Muscle of leg (tissue), 11 donors: ENCODE data around the gene PHLDB1. TPM values are rescaled to one million over a fixed set of nuclear protein-coding genes. Genes with fewer than 3 reads are reported as not detected.
"Not testable (repeated sequence)": the region's sequence is repeated elsewhere in the genome, so short reads cannot be mapped to it uniquely, and the experiment has no call there.

ENCODE experiments used
- DNase-seq: peaks from one replicate; pipeline ENCODE4 v3.0.0; 2013
- H3K27ac ChIP-seq: one replicate; pipeline ENCODE4 v1.5.1; 2013; ENCODE audit warnings: mild to moderate bottlenecking, low read length, control low read depth
- H3K27me3 ChIP-seq: one replicate; pipeline ENCODE4 v1.6.1; 2013; ENCODE audit warnings: low read length; ENCODE audit not compliant: control insufficient read depth, insufficient read depth
- H3K36me3 ChIP-seq: one replicate; pipeline ENCODE4 v1.6.1; 2013; ENCODE audit warnings: low read length; ENCODE audit not compliant: control insufficient read depth, insufficient read depth
- H3K4me1 ChIP-seq: one replicate; pipeline ENCODE4 v1.6.1; 2013; ENCODE audit warnings: low read length; ENCODE audit not compliant: control insufficient read depth, insufficient read depth
- H3K4me3 ChIP-seq: one replicate; pipeline ENCODE4 v1.5.1; 2013; ENCODE audit warnings: low read length, control low read depth
- H3K9me3 ChIP-seq: replicated peaks from 2 replicates; pipeline ENCODE4 v1.6.1; 2013; ENCODE audit warnings: low read depth, low read length; ENCODE audit not compliant: control insufficient read depth
- WGBS: methylation state at CpG from one replicate; pipeline ENCODE4 v1.1.5; 2013; ENCODE audit warnings: missing lambda C conversion rate; ENCODE audit not compliant: insufficient coverage; 5-methylcytosine and 5-hydroxymethylcytosine counted together
- polyA plus RNA-seq, 8 donors: library from polyadenylated mRNA; unstranded; fragments of 120-200 nt; gene quantifications; one replicate each; pipeline versions ENCODE4 v1.2.1 to v1.2.3, GENCODE V29; 2013; ENCODE audit warnings: inconsistent platforms in 1 of 8, low replicate concordance in 1 of 8; ENCODE audit not compliant: insufficient read length in 8 of 8, insufficient read depth in 1 of 8
- total RNA-seq: library from RNA; stranded (reverse); fragments of 120-200 nt; gene quantifications from one replicate; pipeline ENCODE4 v1.2.4, GENCODE V29; 2013

PHLDB1 gene
- total and polyA plus RNA-seq, 9 donors: 52.5 to 125 (median 94.5) TPM

DNA sequence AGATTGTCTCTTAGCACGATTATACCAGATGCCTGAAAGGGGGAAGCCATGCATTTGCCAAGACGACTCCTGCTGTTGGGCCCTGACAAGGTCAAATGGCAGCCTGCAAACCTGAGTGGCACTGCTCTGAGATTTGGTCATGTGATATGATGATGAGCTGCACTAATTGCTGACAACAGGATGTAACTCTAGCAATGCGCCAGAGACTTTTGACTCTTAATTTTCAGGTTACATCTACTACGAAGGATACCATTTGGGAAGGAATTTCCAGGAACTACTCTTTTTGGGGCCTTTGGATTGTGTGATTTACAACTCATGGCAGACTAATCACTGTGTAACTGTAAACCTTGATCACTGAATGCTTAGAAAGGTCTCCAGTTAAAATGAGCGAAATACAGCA, 59.0 kb downstream of the PHLDB1 start:
- DNase-seq: no peak
- no peak overlapping the region for H3K4me3 ChIP-seq
- H3K27ac ChIP-seq: no peak overlapping the region
- no peaks in the 10 kb centered on the region for H3K27me3 ChIP-seq
- 31% methylated on average over 3 of the region's 5 CpGs for WGBS
- no peaks in the 10 kb centered on the region for H3K36me3 ChIP-seq
- peaks cover 6% of the 10 kb centered on the region for H3K4me1 ChIP-seq
- no peaks in the 10 kb centered on the region for H3K9me3 ChIP-seq

DNA sequence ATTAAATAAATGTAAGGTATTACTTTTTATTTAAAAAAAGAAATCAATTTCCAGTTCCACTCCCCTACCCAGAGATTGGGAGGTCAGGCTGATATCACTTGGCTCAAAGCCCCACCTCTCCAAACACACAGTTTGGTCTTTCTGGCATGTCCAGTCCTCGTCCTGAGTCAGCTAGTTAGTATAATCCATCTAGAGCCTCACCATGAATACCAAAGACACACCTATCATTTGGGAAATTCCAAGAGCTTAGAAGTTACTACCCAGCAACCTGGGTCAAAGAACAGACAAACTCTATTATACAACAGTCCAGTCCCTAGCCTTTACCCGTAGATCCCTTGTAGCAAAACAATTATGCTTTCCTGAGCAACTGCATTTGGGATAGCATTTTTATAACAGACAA, 62.6 kb downstream of the PHLDB1 start:
- H3K27ac ChIP-seq: no peak overlapping the region
- DNase-seq: no peak
- 67% methylated on average over 1 of the region's 2 CpGs for WGBS
- no peaks in the 10 kb centered on the region for H3K4me1 ChIP-seq
- H3K4me3 ChIP-seq: no peak overlapping the region
- H3K9me3 ChIP-seq: no peaks in the 10 kb centered on the region
- no peaks in the 10 kb centered on the region for H3K27me3 ChIP-seq
- H3K36me3 ChIP-seq: no peaks in the 10 kb centered on the region

DNA sequence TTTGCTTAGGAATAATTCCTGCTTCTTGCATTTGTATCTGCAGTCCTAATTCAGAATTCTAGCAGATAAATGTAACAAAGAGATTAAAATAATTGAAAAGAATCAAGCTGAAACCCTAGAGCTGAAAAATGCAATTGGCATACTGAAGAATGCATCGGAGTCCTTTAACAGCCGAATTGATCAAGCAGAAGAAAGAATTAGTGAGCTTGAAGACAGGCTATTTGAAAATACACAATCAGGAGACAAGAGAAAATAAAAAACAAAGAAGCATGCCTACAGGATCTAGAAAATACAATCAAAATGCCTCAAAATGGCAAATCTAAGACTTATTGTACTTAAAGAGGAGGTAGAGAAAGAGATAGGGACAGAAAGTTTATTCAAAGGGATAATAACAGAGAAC, 63.8 kb downstream of the PHLDB1 start:
- Histone ChIP-seq H3K36me3 (no peaks in the 10 kb centered on the region), H3K9me3 (no peaks in the 10 kb centered on the region), H3K4me3 (no peak overlapping the region), H3K27me3 (no peaks in the 10 kb centered on the region), H3K27ac (no peak overlapping the region), H3K4me1 (no peaks in the 10 kb centered on the region)
- DNase-seq: no peak
- no CpG with 5 or more reads among the region's 2 CpGs for WGBS

DNA sequence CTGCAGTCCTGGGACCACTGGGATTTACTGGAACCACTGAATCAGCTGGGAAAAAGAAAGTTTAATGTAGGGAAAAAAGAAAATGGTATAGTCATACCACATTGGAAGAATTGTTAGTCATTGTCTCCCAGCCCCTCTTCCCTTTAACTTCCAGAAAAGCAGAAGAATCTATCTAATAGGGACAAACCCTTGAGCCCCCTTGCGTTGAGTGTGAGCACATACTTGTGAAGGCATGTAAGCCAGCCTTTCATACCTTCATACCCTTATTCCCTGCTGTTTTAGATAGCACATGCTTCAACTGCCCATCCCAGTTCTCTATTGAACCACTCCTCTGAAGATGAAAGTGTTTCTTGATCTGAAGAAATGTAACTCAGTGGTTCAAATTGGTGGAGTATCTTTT, 65.4 kb downstream of the PHLDB1 start:
- H3K36me3 ChIP-seq: no peaks in the 10 kb centered on the region
- DNase-seq: no peak
- 83% methylated on average over 1 of the region's 1 CpG for WGBS
- H3K27me3 ChIP-seq: no peaks in the 10 kb centered on the region
- H3K27ac ChIP-seq: no peak overlapping the region
- H3K4me1 ChIP-seq: no peaks in the 10 kb centered on the region
- no peak overlapping the region for H3K4me3 ChIP-seq
- H3K9me3 ChIP-seq: no peaks in the 10 kb centered on the region

DNA sequence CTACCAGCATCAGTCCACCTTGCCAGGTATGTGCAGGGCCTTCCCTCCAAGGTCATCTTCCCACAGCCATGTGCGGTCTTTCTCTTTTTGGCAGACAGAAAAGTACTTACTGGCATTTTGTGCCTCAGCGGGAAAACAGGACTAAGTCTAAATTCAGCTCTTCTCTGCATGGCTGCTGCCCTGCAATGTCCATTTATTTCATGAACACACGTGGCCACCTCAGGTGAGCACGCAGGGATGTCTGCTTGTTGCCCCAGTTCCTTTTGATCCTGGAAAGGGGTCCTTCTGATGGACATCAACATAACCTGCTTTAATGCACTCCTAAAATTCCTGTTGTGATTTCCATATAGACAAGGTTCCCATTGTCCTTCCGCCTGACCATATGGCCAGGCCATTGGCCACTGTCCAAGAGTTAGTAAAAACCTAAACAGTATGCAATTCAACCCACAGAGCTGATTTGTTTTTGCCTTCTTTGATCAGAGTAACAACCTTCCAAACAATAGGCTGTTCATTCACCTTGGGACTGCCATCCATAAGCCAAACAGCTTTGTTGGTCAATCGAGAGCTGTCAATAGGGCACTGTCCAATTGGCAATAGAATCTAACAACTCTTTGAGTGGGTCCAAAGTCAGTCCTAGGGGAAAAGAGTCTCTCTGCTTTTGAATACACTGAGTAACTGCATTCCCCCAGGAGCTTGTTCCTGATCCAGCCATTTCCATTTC, 66.1 kb downstream of the PHLDB1 start:
- WGBS: 78% methylated on average over 5 of the region's 6 CpGs
- Histone ChIP-seq H3K4me3 (no peak overlapping the region), H3K27ac (no peak overlapping the region), H3K4me1 (no peaks in the 10 kb centered on the region), H3K36me3 (no peaks in the 10 kb centered on the region), H3K9me3 (no peaks in the 10 kb centered on the region), H3K27me3 (no peaks in the 10 kb centered on the region)
- no peak for DNase-seq

DNA sequence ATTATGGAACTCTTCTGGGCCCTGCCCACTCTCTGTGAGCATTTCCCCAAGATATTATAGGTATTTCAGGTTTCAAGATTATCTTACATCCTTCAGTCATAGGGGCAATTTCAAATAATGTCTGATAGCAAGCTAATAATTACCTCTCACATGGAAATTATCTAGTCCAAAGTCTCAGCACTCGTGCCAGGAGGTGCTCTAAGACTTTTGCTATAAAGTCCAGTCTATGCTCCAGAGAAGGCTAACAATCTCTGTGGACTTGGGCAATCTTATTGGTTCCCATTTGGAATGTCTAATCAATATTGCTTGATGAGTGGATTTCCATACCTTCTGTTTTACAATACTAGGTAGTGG, 66.6 kb downstream of the PHLDB1 start:
- H3K27me3 ChIP-seq: no peaks in the 10 kb centered on the region
- WGBS: no CpG with 5 or more reads among the region's 1 CpG
- H3K4me3 ChIP-seq: no peak overlapping the region
- no peak overlapping the region for H3K27ac ChIP-seq
- H3K9me3 ChIP-seq: no peaks in the 10 kb centered on the region
- H3K36me3 ChIP-seq: no peaks in the 10 kb centered on the region
- H3K4me1 ChIP-seq: no peaks in the 10 kb centered on the region
- no peak for DNase-seq

DNA sequence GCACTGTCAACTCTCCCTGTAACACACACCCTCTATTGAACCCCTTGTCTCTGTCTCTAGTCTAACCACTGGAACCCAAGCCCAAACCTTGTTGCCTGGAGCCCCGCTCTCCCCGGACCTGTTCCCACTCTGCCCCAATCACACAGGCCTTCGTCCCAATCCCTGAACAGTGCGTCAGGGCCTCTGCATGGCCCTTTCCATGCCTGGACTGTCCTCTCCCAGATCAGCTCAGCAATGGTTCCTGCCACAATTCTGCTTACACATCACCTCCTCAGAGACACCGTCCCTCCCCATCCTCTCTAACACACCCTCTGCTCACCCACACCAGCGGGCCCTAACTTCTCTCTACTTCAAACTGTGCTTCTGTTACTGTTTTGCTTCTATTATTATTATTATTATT, 70.6 kb downstream of the PHLDB1 start:
- H3K4me1 ChIP-seq: no peaks in the 10 kb centered on the region
- H3K4me3 ChIP-seq: no peak overlapping the region
- WGBS: 94% methylated on average over 5 of the region's 6 CpGs
- no peak overlapping the region for H3K27ac ChIP-seq
- H3K9me3 ChIP-seq: no peaks in the 10 kb centered on the region
- H3K27me3 ChIP-seq: peaks cover 2% of the 10 kb centered on the region
- no peak for DNase-seq
- no peaks in the 10 kb centered on the region for H3K36me3 ChIP-seq

DNA sequence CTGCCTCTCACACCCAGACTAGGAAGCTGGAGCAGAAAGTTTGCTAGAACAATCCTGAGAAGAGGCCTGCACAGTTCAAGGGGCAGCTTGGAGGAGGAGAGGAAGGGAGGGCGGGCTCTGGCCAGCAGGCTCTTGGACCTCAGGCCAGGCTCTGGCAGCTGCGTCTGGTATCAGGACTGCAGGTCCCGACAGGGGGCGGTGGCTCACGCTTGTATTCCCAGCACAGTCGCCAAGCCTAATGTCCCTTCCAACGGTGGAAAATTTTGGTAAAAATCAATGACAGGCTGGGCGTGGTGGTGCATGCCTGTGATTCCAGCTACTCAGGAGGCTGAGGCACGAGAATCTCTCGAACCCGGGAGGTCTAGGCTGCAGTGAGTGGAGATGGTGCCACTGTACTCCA, 71.5 kb downstream of the PHLDB1 start:
- DNase-seq, H3K27me3 ChIP-seq, H3K36me3 ChIP-seq, H3K9me3 ChIP-seq, H3K27ac ChIP-seq, H3K4me1 ChIP-seq, H3K4me3 ChIP-seq: not testable (repeated sequence)
- WGBS: 30% methylated on average over 6 of the region's 11 CpGs

DNA sequence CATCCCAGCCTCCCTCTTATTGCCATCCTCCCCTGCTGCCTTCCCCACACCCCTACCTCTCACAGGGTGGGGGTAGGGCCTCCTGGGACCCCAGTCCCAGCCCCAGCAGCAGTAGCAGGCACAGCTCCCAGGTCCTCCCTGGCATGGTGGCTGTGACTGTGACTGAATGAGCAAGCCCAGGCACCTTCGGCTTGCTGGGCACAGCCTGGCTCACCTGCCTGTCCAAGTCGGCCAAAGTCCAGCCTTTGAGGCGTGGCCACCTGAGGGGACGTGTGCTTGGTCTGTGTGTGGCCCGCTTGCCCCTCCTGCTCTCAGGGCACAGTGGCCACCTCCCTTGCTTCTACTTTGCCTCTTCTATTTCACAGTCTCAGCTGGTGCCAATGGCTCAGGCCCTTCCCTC, 72.1 kb downstream of the PHLDB1 start, which contains the start of gene TREH:
Gene TREH, minus strand, starts transcription at position 168 of the 400 bp plus-strand sequence. Its CDS starts 23 bp downstream, at position 145.
- no peaks in the 10 kb centered on the region for H3K9me3 ChIP-seq
- no peaks in the 10 kb centered on the region for H3K36me3 ChIP-seq
- WGBS: 77% methylated on average over 5 of the region's 5 CpGs
- H3K27me3 ChIP-seq: peaks cover 2% of the 10 kb centered on the region
- no peaks in the 10 kb centered on the region for H3K4me1 ChIP-seq
- no peak for DNase-seq
- no peak within 1 kb of the TSS for H3K27ac ChIP-seq
- H3K4me3 ChIP-seq: no peak within 1 kb of the TSS

DNA sequence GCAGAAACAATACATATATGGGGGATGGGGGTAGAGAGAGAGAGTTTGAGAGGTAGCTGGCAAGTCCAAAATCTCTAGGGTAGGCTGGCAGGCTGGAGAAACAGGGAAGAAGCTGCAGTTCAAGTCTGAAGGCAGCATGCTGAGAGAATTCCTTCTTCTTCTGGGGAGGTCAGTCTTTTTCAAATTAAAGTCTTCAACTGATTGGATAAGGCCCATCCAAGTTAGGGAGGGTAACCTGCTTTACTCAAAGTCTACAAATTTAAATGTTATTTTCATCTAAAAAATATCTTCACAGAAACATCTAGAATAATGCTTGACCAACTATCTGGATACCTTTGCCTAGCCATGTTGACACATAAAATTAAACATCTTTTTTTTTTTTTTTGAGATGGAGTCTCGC, 75.0 kb downstream of the PHLDB1 start:
- Histone ChIP-seq H3K36me3 (no peaks in the 10 kb centered on the region), H3K27me3 (peaks cover 2% of the 10 kb centered on the region), H3K27ac (no peak overlapping the region), H3K4me1 (no peaks in the 10 kb centered on the region), H3K4me3 (no peak overlapping the region), H3K9me3 (no peaks in the 10 kb centered on the region)
- no CpG with 5 or more reads among the region's 1 CpG for WGBS
- no peak for DNase-seq

DNA sequence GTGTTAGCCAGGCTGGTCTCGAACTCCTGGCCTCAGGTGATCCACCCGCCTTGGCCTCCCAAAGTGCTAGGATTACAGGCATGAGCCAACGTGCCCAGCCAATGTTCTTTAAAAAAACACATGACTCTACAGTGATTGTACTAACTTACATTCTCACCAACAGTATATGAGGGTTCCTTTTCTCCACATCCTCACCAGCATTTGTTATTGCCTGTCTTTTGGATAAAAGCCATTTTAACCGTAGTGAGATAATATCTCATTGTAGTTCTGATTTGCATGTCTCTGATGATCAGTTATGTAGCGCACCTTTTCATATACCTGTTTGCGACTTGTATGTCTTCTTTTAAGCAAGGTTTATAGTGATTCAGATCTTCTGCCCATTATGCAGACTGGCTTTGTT, 75.5 kb downstream of the PHLDB1 start:
- 75% methylated on average over 2 of the region's 6 CpGs for WGBS
- H3K27me3 ChIP-seq, H3K4me3 ChIP-seq, H3K27ac ChIP-seq, H3K4me1 ChIP-seq, H3K9me3 ChIP-seq, DNase-seq, H3K36me3 ChIP-seq: not testable (repeated sequence)
